Measurements from ENCODE around the gene LIMS1. TPM values are rescaled to one million over a fixed set of nuclear protein-coding genes. Genes with fewer than 3 reads are reported as not detected.

The LIMS1 gene
- total and polyA plus RNA-seq, 3 donors from 2014 or later, result 44.8 to 110 (median 94.1) TPM

- no peak overlapping the region for H3K4me3 ChIP-seq
- DNase-seq, result no peak
- H3K4me1 ChIP-seq, result no peaks in the 10 kb centered on the region
- H3K36me3 ChIP-seq (ENCODE audit: low read depth, missing control alignments), result no peaks in the 10 kb centered on the region
- WGBS, 2 donors, result 67 to 68% methylated on average over 2 of the region's 2 CpGs
- TF ChIP-seq POLR2A (IDR thresholded peaks at IDR 0.05), result no peak
- TF ChIP-seq, protein P1, sequence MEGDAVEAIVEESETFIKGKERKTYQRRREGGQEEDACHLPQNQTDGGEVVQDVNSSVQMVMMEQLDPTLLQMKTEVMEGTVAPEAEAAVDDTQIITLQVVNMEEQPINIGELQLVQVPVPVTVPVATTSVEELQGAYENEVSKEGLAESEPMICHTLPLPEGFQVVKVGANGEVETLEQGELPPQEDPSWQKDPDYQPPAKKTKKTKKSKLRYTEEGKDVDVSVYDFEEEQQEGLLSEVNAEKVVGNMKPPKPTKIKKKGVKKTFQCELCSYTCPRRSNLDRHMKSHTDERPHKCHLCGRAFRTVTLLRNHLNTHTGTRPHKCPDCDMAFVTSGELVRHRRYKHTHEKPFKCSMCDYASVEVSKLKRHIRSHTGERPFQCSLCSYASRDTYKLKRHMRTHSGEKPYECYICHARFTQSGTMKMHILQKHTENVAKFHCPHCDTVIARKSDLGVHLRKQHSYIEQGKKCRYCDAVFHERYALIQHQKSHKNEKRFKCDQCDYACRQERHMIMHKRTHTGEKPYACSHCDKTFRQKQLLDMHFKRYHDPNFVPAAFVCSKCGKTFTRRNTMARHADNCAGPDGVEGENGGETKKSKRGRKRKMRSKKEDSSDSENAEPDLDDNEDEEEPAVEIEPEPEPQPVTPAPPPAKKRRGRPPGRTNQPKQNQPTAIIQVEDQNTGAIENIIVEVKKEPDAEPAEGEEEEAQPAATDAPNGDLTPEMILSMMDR (IDR thresholded peaks at IDR 0.05), result no peak
- intact Hi-C loops (cut with DNase I; ENCODE audit: low total_unique reads), result no loop called here
- H3K27me3 ChIP-seq, result no peaks in the 10 kb centered on the region
- no peaks in the 10 kb centered on the region for H3K9me3 ChIP-seq
- no peak overlapping the region for H3K27ac ChIP-seq
Measured at GRCh38 chr2:108574332-108574731, 40.1 kb downstream of the LIMS1 start.

- Histone ChIP-seq H3K27me3 (no peaks in the 10 kb centered on the region), H3K4me1 (no peaks in the 10 kb centered on the region), H3K27ac (no peak overlapping the region), H3K36me3 (ENCODE audit: low read depth, missing control alignments) (no peaks in the 10 kb centered on the region), H3K4me3 (no peak overlapping the region), H3K9me3 (no peaks in the 10 kb centered on the region)
- intact Hi-C loops (cut with DNase I; ENCODE audit: low total_unique reads), result no loop called here
- TF ChIP-seq POLR2A (IDR thresholded peaks at IDR 0.05), result no peak
- TF ChIP-seq, protein P1 (IDR thresholded peaks at IDR 0.05), result no peak
- no peak for DNase-seq
- 78% methylated on average over 7 of the region's 7 CpGs for WGBS, 2 donors
Measured at GRCh38 chr2:108575132-108575966, 41.1 kb downstream of the LIMS1 start.

DNA sequence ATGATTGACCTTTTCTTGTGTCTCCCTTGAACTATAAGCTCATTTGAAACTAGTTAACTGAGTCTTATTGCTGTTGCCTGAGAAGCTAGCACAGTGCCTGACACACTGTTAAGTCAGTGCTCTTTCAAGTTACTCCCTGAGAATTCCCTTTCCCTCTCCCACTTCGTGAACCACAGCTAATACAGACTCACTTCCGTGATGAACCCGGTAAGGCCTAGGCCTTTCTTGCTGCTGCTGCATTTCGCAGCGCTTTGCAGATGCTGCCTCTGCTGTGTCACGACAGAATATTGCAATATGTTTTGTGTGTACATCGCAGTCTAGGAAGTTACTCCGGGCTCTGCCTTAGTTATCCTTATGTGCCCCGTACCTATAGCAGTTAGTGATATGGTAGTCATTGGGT is 42.8 kb downstream of the LIMS1 start:
- no peak overlapping the region for H3K27ac ChIP-seq
- WGBS, 2 donors, result 86% methylated on average over 9 of the region's 9 CpGs
- H3K9me3 ChIP-seq, result no peaks in the 10 kb centered on the region
- no peaks in the 10 kb centered on the region for H3K4me1 ChIP-seq
- H3K4me3 ChIP-seq, result no peak overlapping the region
- no peaks in the 10 kb centered on the region for H3K27me3 ChIP-seq
- no peak for TF ChIP-seq POLR2A (IDR thresholded peaks at IDR 0.05)
- TF ChIP-seq, protein P1 (IDR thresholded peaks at IDR 0.05), result no peak
- intact Hi-C loops (cut with DNase I; ENCODE audit: low total_unique reads), result no loop called here
- no peak for DNase-seq
- no peaks in the 10 kb centered on the region for H3K36me3 ChIP-seq (ENCODE audit: low read depth, missing control alignments)

- no peak overlapping the region for H3K27ac ChIP-seq
- H3K27me3 ChIP-seq, result no peaks in the 10 kb centered on the region
- intact Hi-C loops (cut with DNase I; ENCODE audit: low total_unique reads), result no loop called here
- TF ChIP-seq POLR2A (IDR thresholded peaks at IDR 0.05), result no peak
- TF ChIP-seq, protein P1 (IDR thresholded peaks at IDR 0.05), result no peak
- DNase-seq, result no peak
- no peaks in the 10 kb centered on the region for H3K9me3 ChIP-seq
- 57 to 61% methylated on average over 6 of the region's 6 CpGs for WGBS, 2 donors
- no peak overlapping the region for H3K4me3 ChIP-seq
- no peaks in the 10 kb centered on the region for H3K36me3 ChIP-seq (ENCODE audit: low read depth, missing control alignments)
- no peaks in the 10 kb centered on the region for H3K4me1 ChIP-seq
Measured at GRCh38 chr2:108579623-108580022, 45.4 kb downstream of the LIMS1 start.

DNA sequence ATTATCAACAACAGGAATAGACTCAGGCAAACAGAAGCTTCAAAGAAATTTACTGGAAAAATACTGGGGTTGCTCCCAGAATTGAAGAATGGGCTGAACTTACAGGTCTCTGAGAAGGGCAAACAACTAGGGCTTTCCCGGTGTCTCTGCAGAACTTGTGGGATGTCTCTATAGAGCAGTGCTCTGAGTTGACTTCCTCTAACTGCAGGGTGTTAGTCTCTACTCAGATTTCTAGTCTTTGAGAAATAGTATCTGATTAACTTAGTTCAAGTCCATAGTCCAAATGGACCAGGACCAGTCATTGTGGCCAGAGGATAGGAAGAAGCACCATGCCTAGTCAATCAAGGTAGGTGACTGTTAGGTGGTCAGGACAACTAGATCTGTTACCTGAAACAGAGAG is 45.8 kb downstream of the LIMS1 start:
- no peaks in the 10 kb centered on the region for H3K9me3 ChIP-seq
- H3K27ac ChIP-seq, result no peak overlapping the region
- no peaks in the 10 kb centered on the region for H3K36me3 ChIP-seq (ENCODE audit: low read depth, missing control alignments)
- H3K4me1 ChIP-seq, result no peaks in the 10 kb centered on the region
- no peak for DNase-seq
- H3K27me3 ChIP-seq, result no peaks in the 10 kb centered on the region
- WGBS, 2 donors, result 60 to 63% methylated on average over 1 of the region's 1 CpG
- TF ChIP-seq, protein P1 (IDR thresholded peaks at IDR 0.05), result no peak
- no peak for TF ChIP-seq POLR2A (IDR thresholded peaks at IDR 0.05)
- no peak overlapping the region for H3K4me3 ChIP-seq
- intact Hi-C loops (cut with DNase I; ENCODE audit: low total_unique reads), result no loop called here
